Subcutaneous abdominal adipose tissue (tissue), 5 donors: ENCODE results near the gene ANGPT4.

Experiments
- H3K27ac ChIP-seq: one replicate; pipeline ENCODE4 v1.7.0; 2013; ENCODE audit warnings: low read depth, mild to moderate bottlenecking, inconsistent platforms, low read length, moderate library complexity
- H3K27me3 ChIP-seq, 5 donors: one replicate each; pipeline ENCODE4 v1.7.0; 2013; ENCODE audit warnings: low read length in 5 of 5, inconsistent platforms in 1 of 5; ENCODE audit not compliant: control insufficient read depth in 5 of 5, insufficient read depth in 4 of 5
- H3K36me3 ChIP-seq, 5 donors: one replicate each; pipeline ENCODE4 v1.7.0; 2013; ENCODE audit warnings: low read length in 5 of 5; ENCODE audit not compliant: control insufficient read depth in 5 of 5, insufficient read depth in 5 of 5
- H3K4me1 ChIP-seq, 5 donors: one replicate each; pipeline ENCODE4 v1.7.0; 2013; ENCODE audit warnings: low read length in 5 of 5, mild to moderate bottlenecking in 3 of 5, moderate library complexity in 1 of 5; ENCODE audit not compliant: control insufficient read depth in 5 of 5, insufficient read depth in 5 of 5
- H3K4me3 ChIP-seq, 5 donors: one replicate each; pipeline ENCODE4 v1.7.0; 2013; ENCODE audit warnings: low read length in 5 of 5, low read depth in 1 of 5
- H3K9ac ChIP-seq, 5 donors: one replicate each; pipeline ENCODE4 v1.7.0; 2013; ENCODE audit warnings: low read length in 5 of 5, mild to moderate bottlenecking in 4 of 5, moderate library complexity in 3 of 5
- H3K9me3 ChIP-seq, 5 donors: one replicate each; pipeline ENCODE4 v1.7.0; 2013; ENCODE audit warnings: low read length in 5 of 5; ENCODE audit not compliant: control insufficient read depth in 5 of 5
- donor health status: healthy.
- donor health status: healthy.
- donor health status: healthy.
- donor health status: healthy.
- donor health status: healthy.

Gene ANGPT4

DNA sequence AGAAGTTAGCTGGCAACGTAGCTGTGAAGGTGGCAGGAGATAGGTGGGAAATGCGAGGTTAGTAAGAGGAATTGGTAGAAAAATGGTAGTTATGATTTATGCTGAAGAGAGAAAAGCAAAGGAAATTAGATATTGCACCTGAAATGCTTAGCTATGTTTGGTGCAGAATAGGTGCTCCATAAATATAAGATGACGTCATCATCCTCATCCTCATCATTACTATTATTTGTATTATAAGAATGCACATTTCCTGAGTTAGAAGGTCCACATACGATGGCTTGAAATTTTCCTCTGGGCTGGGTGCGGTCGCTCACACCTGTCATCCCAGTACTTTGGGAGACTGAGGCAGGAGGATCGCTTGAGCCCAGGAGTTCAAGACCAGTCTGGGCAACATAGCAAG is 39.5 kb upstream of the ANGPT4 start:
- Histone ChIP-seq H3K4me1 (peaks cover 0 to 5% (median 4%) of the 10 kb centered on the region in 5 donors), H3K9ac (no peak overlapping the region), H3K36me3 (no peaks in the 10 kb centered on the region), H3K4me3 (no peak overlapping the region), H3K27ac (no peak overlapping the region), H3K27me3 (peaks cover 13 to 32% (median 29%) of the 10 kb centered on the region in 5 donors), H3K9me3 (no peaks in the 10 kb centered on the region)

DNA sequence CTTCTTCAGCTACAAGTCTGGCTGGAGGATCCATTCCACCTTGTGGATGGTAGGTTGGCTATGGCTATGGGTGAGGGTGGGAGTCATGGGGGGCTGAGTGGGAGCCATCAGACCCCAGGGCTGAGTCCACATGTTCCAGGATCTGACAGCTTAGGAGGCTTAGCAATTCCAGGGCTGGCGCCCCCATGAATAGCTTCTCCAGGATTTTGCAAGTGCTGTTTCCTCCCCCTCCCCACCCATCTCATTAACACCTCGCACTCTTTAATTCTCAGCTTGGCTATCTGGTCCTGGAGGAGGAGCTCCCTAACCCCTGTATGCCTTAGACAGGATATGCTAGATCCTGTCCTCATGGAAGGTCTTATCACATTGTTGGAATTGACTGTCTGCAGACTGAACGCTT is 39.0 kb upstream of the ANGPT4 start:
- peaks cover 0 to 5% (median 4%) of the 10 kb centered on the region in 5 donors for H3K4me1 ChIP-seq
- H3K27me3 ChIP-seq: peaks cover 13 to 32% (median 28%) of the 10 kb centered on the region in 5 donors
- no peak overlapping the region for H3K27ac ChIP-seq
- no peaks in the 10 kb centered on the region for H3K9me3 ChIP-seq
- no peak overlapping the region for H3K9ac ChIP-seq
- H3K36me3 ChIP-seq: no peaks in the 10 kb centered on the region
- no peak overlapping the region for H3K4me3 ChIP-seq

DNA sequence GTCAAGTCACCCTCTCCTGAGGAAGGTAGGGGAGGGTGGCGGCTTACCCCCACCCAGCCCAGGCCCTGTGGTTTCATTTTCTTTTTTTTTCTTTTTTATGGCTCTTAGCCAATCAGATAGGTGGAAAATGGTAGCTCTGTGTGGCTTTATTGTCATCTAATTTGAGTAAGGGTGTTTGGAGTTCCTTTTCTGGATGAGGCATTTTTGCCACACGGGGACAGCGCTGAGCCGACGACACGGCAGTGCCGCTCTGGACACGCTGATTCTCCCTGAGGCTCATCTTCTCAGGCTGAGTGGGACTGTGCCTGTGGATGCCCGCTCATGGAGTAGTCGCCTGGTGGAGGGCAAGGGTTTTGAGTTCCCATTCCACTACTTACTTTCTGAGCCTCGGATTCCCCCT is 37.6 kb upstream of the ANGPT4 start:
- Histone ChIP-seq H3K36me3 (no peaks in the 10 kb centered on the region), H3K27me3 (peaks cover 8 to 24% (median 19%) of the 10 kb centered on the region in 5 donors), H3K9ac (no peak overlapping the region), H3K9me3 (no peaks in the 10 kb centered on the region), H3K4me1 (peaks cover 0 to 5% (median 4%) of the 10 kb centered on the region in 5 donors), H3K27ac (no peak overlapping the region), H3K4me3 (no peak overlapping the region)

DNA sequence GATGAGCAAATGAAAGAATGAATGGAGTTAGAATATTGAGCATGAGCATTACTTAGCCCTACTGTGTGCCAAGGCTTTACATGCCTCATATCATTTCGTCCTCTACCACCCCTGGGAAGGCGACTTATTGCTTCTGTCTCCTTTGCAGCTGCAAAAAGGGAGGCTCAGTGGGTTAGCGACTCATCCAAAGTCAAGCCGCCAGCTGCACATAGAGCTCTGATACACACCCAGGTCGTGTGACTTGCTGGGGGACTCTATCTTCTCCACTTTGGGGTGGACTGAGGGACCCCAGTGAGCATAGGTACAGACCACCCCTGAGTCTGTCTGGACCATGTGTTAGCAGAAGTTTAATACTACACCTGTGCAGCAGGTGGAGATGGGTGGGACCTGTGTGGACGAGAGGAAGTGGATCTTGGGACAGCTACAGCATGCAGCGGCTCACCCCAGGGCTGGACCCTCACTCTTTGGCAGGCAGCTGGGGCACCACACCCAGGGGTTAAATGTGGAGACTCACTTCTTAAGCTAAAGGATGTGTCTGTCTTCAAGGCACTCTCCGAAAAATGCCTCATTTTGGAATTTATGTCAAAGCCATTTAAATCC is 36.2 kb upstream of the ANGPT4 start:
- H3K4me1 ChIP-seq: peaks cover 0 to 5% (median 4%) of the 10 kb centered on the region in 5 donors
- H3K9ac ChIP-seq: no peak overlapping the region
- H3K9me3 ChIP-seq: no peaks in the 10 kb centered on the region
- H3K36me3 ChIP-seq: no peaks in the 10 kb centered on the region
- H3K27ac ChIP-seq: no peak overlapping the region
- no peak overlapping the region for H3K4me3 ChIP-seq
- H3K27me3 ChIP-seq: peaks cover 0 to 18% (median 15%) of the 10 kb centered on the region in 5 donors

DNA sequence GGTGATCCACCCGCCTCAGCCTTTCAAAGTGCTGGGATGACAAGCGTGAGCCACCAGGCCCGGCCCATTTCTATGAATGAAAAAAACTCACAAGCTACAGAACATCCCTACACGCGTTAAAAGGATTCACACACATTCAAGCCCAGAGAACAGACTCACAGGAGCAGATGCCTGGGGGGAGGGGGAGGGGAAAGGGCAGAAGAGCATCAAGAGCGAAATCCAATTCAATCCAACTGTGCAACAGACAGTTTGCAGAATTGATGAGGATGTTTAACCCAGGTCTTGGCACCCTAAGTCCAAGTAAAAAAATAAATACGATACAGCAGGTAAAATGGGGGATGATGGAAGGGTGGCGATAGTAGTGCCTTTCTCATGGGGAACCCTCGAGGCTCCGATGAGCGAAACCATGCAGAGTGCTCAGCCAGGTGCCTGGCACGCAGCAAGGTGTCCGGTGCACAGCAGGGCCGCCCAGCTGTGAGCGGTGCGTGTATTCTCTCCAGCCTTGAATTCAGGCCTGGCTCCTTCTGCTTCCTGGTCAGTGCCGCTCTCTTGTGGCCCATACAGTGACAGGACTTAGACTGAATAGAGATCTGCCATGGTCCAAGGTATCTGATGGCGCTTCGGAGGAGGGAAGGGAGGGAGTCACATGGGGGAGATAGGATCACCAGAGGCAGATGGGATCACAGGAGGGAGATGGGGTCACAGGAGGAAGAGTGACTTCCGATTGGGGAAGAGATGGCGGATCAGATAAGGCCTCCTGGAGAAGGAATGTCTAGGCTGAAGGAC is 35.4 kb upstream of the ANGPT4 start:
- Histone ChIP-seq H3K4me1 (peaks cover 0 to 5% (median 4%) of the 10 kb centered on the region in 5 donors), H3K27ac (no peak overlapping the region), H3K9me3 (no peaks in the 10 kb centered on the region), H3K4me3 (no peak overlapping the region), H3K36me3 (no peaks in the 10 kb centered on the region), H3K9ac (no peak overlapping the region), H3K27me3 (peaks cover 0 to 21% (median 16%) of the 10 kb centered on the region in 5 donors)

DNA sequence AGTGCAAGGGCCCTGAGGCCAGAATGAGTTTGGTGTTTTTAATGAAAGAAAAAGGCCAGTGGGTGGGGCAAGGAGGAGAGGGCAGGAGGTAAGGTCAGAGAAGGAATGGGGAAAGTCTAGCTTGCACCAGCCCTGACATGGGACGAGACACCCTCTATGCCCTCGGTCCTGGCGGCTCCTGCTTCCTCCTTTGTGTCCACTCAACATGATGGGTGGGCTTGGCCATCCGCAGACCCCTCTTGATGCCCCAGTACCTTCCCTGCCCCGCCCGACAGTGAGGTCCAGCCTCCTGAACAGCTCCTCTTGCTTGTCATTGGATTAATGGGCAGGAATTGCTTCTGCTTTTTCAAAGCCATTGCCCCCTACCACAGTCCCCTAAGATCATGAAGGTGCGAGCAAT is 33.6 kb upstream of the ANGPT4 start:
- Histone ChIP-seq H3K27ac (no peak overlapping the region), H3K9ac (no peak overlapping the region), H3K9me3 (no peaks in the 10 kb centered on the region), H3K27me3 (peaks cover 0 to 10% (median 10%) of the 10 kb centered on the region in 5 donors), H3K36me3 (no peaks in the 10 kb centered on the region), H3K4me3 (no peak overlapping the region), H3K4me1 (peaks cover 0 to 9% (median 8%) of the 10 kb centered on the region in 5 donors)

DNA sequence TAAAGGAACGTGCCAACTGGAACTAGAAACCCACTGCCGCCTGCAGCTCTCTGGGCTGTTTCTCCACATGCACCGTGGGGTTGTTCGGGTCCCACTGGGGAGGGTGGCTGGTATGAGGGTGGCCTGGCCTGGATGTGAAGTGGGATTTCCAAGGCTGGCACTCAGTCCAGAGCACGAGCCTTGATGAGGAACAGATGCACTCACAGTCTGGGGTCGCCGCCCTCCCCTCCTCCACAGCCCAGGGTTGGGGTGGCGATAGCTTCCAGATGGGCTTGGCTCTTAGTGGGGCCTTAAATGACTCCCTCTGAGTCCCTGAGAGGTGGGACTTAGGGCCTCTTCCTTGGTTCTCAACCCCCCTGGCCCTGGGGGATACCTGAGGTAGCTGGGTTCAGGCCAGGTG is 30.7 kb upstream of the ANGPT4 start:
- Histone ChIP-seq H3K36me3 (no peaks in the 10 kb centered on the region), H3K27ac (no peak overlapping the region)

DNA sequence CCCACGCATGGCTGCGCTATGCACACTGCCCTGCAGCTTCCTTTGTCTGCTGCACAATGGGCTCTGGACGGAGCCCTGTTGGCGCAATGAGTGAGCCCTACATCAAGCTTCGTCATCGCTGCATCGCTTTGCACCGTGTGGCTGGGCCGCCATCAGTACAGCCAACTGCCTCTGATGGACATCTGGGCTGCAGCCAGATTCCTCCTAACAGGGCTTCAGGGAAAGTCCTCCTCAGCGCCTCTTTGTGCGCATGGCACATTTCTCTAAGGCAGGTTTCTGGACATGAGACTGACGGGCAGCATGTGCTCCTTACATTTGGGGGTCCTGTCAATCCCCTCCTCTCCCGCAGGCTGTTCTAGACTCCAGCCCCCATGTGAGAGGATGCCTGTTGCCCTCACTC is 29.7 kb upstream of the ANGPT4 start:
- Histone ChIP-seq H3K27me3 (peaks cover 0 to 10% (median 7%) of the 10 kb centered on the region in 5 donors), H3K36me3 (no peaks in the 10 kb centered on the region), H3K4me3 (no peak overlapping the region), H3K4me1 (peaks cover 0 to 17% (median 9%) of the 10 kb centered on the region in 5 donors), H3K27ac (no peak overlapping the region), H3K9me3 (no peaks in the 10 kb centered on the region), H3K9ac (no peak overlapping the region)

More for the DNA sequence above, 30.7 kb upstream of the ANGPT4 start:
- Histone ChIP-seq H3K9ac (no peak overlapping the region), H3K4me3 (no peak overlapping the region), H3K27me3 (peaks cover 0 to 10% (median 7%) of the 10 kb centered on the region in 5 donors), H3K9me3 (no peaks in the 10 kb centered on the region), H3K4me1 (peaks cover 0 to 13% (median 9%) of the 10 kb centered on the region in 5 donors)

DNA sequence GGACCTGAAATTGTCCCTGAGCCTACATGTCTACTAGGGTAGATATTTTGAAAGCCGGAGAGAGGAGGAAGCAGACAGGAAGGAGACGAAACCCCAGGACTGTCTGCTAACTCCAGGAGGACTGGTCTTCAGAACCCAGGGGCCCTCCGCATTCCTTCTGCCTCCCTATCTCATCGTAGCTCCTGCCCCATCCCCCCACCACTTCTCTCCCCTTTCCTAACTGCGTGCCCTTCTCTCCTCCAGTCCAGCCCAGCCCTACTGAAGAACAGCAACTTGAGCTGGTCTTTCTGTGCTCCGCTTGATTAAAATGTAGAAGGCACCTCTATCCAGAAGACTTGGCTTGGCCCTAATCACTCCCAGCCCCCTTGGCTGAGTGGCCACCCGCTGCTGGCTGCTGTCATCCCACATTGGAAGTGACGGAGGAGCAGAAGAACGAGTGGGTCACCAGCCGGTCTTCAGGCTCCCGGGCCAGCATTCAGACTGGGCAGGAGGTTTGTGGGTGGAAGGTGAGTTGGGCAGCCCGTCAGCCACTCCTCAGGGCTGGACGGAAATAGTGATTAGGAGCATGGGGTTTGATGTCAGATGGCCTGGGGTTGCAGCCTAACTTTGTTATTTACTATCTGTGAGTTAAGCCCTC is 28.8 kb upstream of the ANGPT4 start:
- no peak overlapping the region for H3K9ac ChIP-seq
- no peaks in the 10 kb centered on the region for H3K9me3 ChIP-seq
- H3K4me3 ChIP-seq: no peak overlapping the region
- H3K36me3 ChIP-seq: no peaks in the 10 kb centered on the region
- no peak overlapping the region for H3K27ac ChIP-seq
- H3K27me3 ChIP-seq: peaks cover 0 to 10% (median 7%) of the 10 kb centered on the region in 5 donors
- peaks cover 0 to 17% (median 9%) of the 10 kb centered on the region in 5 donors for H3K4me1 ChIP-seq

DNA sequence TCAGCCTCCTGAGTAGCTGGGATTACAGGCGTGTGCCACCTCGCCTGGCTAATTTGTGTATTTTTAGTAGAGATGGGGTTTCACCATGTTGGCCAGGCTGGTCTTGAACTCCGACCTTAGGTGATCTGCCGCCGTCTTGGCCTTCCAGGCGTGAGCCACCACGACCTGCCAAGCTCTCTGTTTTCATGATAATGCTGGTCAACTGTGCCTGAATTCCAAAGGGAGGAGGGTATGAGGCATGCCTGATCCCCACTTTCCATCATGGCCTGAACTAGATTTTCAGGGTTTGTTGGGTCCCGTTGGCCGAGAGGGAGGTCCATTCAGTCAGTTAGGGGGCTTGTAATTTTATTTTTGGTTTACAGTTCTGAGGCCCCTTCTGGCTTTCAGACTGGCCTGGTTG is 28.0 kb upstream of the ANGPT4 start:
- Histone ChIP-seq H3K27ac (no peak overlapping the region), H3K36me3 (no peaks in the 10 kb centered on the region), H3K9me3 (no peaks in the 10 kb centered on the region), H3K4me1 (peaks cover 0 to 17% (median 9%) of the 10 kb centered on the region in 5 donors), H3K4me3 (no peak overlapping the region), H3K27me3 (peaks cover 0 to 8% (median 7%) of the 10 kb centered on the region in 5 donors), H3K9ac (no peak overlapping the region)
